Measurements from ENCODE around the gene RPUSD2.

Gene RPUSD2

GRCh38 chr15:40554161-40554525 lies 15.0 kb upstream of the RPUSD2 start:
- no peak overlapping the region for H3K9ac ChIP-seq (ENCODE audit: insufficient read length, low read depth)
- no peaks in the 10 kb centered on the region for H3K27me3 ChIP-seq (ENCODE audit: insufficient read depth, insufficient read length)
- H3K4me1 ChIP-seq (ENCODE audit: insufficient read depth, insufficient read length): peaks cover 4% of the 10 kb centered on the region
- peaks cover 27% of the 10 kb centered on the region for H3K36me3 ChIP-seq (ENCODE audit: insufficient read depth, insufficient read length, low read length)
- H3K9me3 ChIP-seq (ENCODE audit: insufficient read depth, low read length): no peaks in the 10 kb centered on the region
- H3K4me3 ChIP-seq (ENCODE audit: insufficient read length, low read depth): no peak overlapping the region
- TF ChIP-seq YY1 (IDR thresholded peaks at IDR 0.05; ENCODE audit: insufficient read depth, insufficient read length): no peak
- no peak for TF ChIP-seq SUZ12 (IDR thresholded peaks at IDR 0.05; ENCODE audit: extremely low read depth, insufficient read depth, insufficient read length)
- no peak for TF ChIP-seq ZNF274 (IDR thresholded peaks at IDR 0.05; ENCODE audit: low read depth, low read length)
- peak; percentile 54 for DNase-seq (ENCODE audit: low read depth, low spot score)

DNA sequence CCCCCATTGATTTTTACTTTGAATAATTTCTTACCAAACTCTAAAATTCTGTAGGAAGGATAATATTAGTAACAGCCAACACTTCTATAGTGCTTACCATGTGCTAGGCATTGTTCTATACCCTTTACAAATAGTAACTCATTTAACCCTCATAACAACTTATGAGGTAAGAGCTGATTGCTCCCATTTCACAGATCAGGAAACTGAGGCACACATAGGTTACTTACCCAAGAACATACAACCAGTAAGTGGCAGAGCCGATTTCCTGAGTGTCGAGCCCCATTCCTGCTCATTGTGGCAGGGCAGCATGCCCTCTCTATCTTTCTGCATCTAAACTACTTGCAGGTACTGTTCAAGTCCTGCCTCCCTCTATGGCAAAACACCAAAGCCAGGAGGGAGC lies 13.2 kb upstream of the RPUSD2 start:
- no peaks in the 10 kb centered on the region for H3K9me3 ChIP-seq (ENCODE audit: insufficient read depth, low read length)
- peaks cover 4% of the 10 kb centered on the region for H3K4me1 ChIP-seq (ENCODE audit: insufficient read depth, insufficient read length)
- no peak for TF ChIP-seq YY1 (IDR thresholded peaks at IDR 0.05; ENCODE audit: insufficient read depth, insufficient read length)
- TF ChIP-seq ZNF274 (IDR thresholded peaks at IDR 0.05; ENCODE audit: low read depth, low read length): no peak
- TF ChIP-seq SUZ12 (IDR thresholded peaks at IDR 0.05; ENCODE audit: extremely low read depth, insufficient read depth, insufficient read length): no peak
- peaks cover 19% of the 10 kb centered on the region for H3K36me3 ChIP-seq (ENCODE audit: insufficient read depth, insufficient read length, low read length)
- no peaks in the 10 kb centered on the region for H3K27me3 ChIP-seq (ENCODE audit: insufficient read depth, insufficient read length)
- no peak overlapping the region for H3K9ac ChIP-seq (ENCODE audit: insufficient read length, low read depth)
- DNase-seq (ENCODE audit: low read depth, low spot score): no peak
- H3K4me3 ChIP-seq (ENCODE audit: insufficient read length, low read depth): no peak overlapping the region

DNA sequence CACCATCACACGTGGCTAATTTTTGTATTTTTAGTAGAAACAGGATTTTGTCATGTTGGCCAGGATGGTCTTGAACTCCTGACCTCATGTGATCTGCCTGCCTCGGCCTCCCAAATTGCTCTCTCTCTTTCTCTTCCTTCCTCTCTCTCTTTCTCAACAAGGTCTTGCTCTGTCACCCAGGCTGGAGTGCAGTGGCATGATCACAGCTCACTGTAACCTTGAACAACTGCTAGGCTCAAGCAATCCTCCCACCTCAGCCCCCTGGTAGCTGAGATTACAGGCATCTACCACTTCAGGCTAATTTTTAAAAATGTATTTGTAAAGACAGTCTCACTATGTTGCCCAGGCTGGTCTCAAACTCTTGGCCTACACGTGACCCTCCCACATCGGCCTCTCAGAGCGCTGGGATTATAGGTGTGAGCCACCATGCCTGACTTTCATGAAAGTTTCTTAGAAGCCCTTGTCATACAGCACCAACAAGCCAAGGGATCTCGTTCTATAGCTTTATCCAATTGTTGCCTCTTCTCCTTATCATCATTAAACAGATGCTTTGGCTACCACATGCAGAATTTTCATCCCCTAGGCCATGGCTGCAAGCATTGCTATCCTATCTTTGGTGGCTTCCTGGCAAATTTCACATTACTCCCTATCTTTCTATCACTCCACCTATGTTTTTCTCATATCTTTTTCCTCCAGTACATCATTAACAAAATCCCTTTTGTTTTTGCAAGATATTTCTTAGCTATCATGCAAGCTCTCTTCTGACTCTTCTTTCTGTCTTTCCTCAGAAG lies 10.0 kb upstream of the RPUSD2 start:
- Histone ChIP-seq H3K27me3 (ENCODE audit: insufficient read depth, insufficient read length) (no peaks in the 10 kb centered on the region), H3K4me3 (ENCODE audit: insufficient read length, low read depth) (no peak overlapping the region), H3K9ac (ENCODE audit: insufficient read length, low read depth) (no peak overlapping the region), H3K36me3 (ENCODE audit: insufficient read depth, insufficient read length, low read length) (peaks cover 13% of the 10 kb centered on the region), H3K9me3 (ENCODE audit: insufficient read depth, low read length) (no peaks in the 10 kb centered on the region), H3K4me1 (ENCODE audit: insufficient read depth, insufficient read length) (no peaks in the 10 kb centered on the region)
- DNase-seq (ENCODE audit: low read depth, low spot score): no peak
- no peak for TF ChIP-seq YY1 (IDR thresholded peaks at IDR 0.05; ENCODE audit: insufficient read depth, insufficient read length)
- TF ChIP-seq ZNF274 (IDR thresholded peaks at IDR 0.05; ENCODE audit: low read depth, low read length): no peak
- TF ChIP-seq SUZ12 (IDR thresholded peaks at IDR 0.05; ENCODE audit: extremely low read depth, insufficient read depth, insufficient read length): no peak

DNA sequence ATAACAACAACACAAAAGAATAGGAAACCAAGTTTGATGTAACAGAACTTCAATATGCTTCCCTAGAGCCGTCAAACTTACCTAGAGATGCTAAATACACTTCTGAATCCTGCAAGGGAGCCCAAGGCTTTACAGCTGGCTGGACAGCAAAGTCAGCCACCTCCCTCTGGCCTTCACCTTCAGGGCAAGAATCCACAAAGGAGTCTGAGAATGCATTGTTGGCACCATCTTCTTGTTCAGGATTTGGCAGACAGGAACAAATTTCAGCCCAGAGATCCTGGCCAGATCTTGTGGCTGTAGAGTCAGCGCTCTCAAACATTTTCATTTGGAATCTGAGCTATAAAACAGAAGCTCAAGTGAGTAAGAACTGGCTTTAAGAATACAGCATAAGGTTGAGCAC lies 6.4 kb upstream of the RPUSD2 start:
- Histone ChIP-seq H3K27me3 (ENCODE audit: insufficient read depth, insufficient read length) (peaks cover 7% of the 10 kb centered on the region), H3K4me1 (ENCODE audit: insufficient read depth, insufficient read length) (no peaks in the 10 kb centered on the region), H3K9ac (ENCODE audit: insufficient read length, low read depth) (no peak overlapping the region), H3K36me3 (ENCODE audit: insufficient read depth, insufficient read length, low read length) (peaks cover 9% of the 10 kb centered on the region), H3K4me3 (ENCODE audit: insufficient read length, low read depth) (no peak overlapping the region), H3K9me3 (ENCODE audit: insufficient read depth, low read length) (no peaks in the 10 kb centered on the region)
- no peak for DNase-seq (ENCODE audit: low read depth, low spot score)
- TF ChIP-seq ZNF274 (IDR thresholded peaks at IDR 0.05; ENCODE audit: low read depth, low read length): no peak
- no peak for TF ChIP-seq YY1 (IDR thresholded peaks at IDR 0.05; ENCODE audit: insufficient read depth, insufficient read length)
- no peak for TF ChIP-seq SUZ12 (IDR thresholded peaks at IDR 0.05; ENCODE audit: extremely low read depth, insufficient read depth, insufficient read length)

GRCh38 chr15:40563426-40563825 lies 5.7 kb upstream of the RPUSD2 start:
- Histone ChIP-seq H3K9ac (ENCODE audit: insufficient read length, low read depth) (no peak overlapping the region), H3K27me3 (ENCODE audit: insufficient read depth, insufficient read length) (peaks cover 14% of the 10 kb centered on the region), H3K4me1 (ENCODE audit: insufficient read depth, insufficient read length) (no peaks in the 10 kb centered on the region), H3K4me3 (ENCODE audit: insufficient read length, low read depth) (no peak overlapping the region), H3K9me3 (ENCODE audit: insufficient read depth, low read length) (no peaks in the 10 kb centered on the region), H3K36me3 (ENCODE audit: insufficient read depth, insufficient read length, low read length) (peaks cover 7% of the 10 kb centered on the region)
- TF ChIP-seq ZNF274 (IDR thresholded peaks at IDR 0.05; ENCODE audit: low read depth, low read length) (no peak), SUZ12 (IDR thresholded peaks at IDR 0.05; ENCODE audit: extremely low read depth, insufficient read depth, insufficient read length) (no peak), YY1 (IDR thresholded peaks at IDR 0.05; ENCODE audit: insufficient read depth, insufficient read length) (no peak)
- no peak for DNase-seq (ENCODE audit: low read depth, low spot score)

GRCh38 chr15:40564591-40565332 lies 4.3 kb upstream of the RPUSD2 start, which contains the start of gene CCDC32:
TSS of gene CCDC32 (minus strand) at chr15:40565042. CDS start at chr15:40563015, 2,027 bp downstream.
- Histone ChIP-seq H3K27me3 (ENCODE audit: insufficient read depth, insufficient read length) (peaks cover 15% of the 10 kb centered on the region), H3K4me1 (ENCODE audit: insufficient read depth, insufficient read length) (no peaks in the 10 kb centered on the region), H3K4me3 (ENCODE audit: insufficient read length, low read depth) (peak within 1 kb of the TSS; percentile 85), H3K9ac (ENCODE audit: insufficient read length, low read depth) (peak within 1 kb of the TSS; percentile 76), H3K36me3 (ENCODE audit: insufficient read depth, insufficient read length, low read length) (peaks cover 7% of the 10 kb centered on the region), H3K9me3 (ENCODE audit: insufficient read depth, low read length) (no peaks in the 10 kb centered on the region)
- no peak for TF ChIP-seq ZNF274 (IDR thresholded peaks at IDR 0.05; ENCODE audit: low read depth, low read length)
- no peak for TF ChIP-seq YY1 (IDR thresholded peaks at IDR 0.05; ENCODE audit: insufficient read depth, insufficient read length)
- TF ChIP-seq SUZ12 (IDR thresholded peaks at IDR 0.05; ENCODE audit: extremely low read depth, insufficient read depth, insufficient read length): no peak
- peak; percentile 96 for DNase-seq (ENCODE audit: low read depth, low spot score)

Data from NT2/D1 (cell line).